Measurements from ENCODE around the gene DPP6.

DNA sequence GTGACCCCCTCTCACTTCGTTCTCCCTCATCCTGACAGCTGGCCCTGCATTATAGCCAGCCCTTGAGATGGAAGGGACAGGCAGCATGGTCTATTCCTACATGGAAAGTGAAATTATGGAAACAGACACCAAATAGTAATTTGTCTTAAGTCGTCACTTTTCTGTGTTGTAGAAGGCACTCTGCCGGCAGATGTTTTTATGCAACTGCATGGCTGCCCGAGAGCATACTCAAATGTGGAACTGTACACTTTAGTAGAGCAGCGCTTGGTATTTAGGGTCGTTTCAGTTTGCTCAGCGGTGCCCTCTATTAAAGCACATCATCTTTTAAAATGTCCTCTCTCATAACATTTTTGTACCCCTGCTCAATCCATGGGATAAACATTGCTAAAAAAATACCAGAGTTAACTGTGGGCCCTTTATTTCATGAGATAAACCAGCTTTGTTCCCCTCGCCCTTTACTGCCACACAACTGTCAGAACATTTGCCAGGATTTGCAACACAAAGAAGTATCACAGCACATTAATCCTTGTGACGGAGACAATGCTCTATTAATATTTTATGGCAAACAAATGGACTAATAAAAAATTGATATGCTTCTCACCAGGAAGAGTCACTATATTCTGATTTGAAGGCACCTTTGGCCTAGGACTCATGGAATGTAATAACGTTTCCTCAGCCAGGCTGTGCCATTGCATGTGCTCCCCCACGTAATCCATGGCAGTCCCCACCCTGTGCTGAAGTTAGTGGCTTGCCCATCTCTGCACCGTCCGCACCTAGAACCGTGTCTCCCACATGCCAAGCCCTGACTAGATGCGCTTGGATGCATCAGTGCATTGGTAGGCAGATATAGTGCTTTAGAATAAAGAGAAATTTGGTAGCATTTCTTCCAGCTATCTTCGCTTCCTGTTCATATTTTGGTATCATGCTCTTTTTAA is 729.4 kb downstream of the DPP6 start:
- TF ChIP-seq, protein P1, sequence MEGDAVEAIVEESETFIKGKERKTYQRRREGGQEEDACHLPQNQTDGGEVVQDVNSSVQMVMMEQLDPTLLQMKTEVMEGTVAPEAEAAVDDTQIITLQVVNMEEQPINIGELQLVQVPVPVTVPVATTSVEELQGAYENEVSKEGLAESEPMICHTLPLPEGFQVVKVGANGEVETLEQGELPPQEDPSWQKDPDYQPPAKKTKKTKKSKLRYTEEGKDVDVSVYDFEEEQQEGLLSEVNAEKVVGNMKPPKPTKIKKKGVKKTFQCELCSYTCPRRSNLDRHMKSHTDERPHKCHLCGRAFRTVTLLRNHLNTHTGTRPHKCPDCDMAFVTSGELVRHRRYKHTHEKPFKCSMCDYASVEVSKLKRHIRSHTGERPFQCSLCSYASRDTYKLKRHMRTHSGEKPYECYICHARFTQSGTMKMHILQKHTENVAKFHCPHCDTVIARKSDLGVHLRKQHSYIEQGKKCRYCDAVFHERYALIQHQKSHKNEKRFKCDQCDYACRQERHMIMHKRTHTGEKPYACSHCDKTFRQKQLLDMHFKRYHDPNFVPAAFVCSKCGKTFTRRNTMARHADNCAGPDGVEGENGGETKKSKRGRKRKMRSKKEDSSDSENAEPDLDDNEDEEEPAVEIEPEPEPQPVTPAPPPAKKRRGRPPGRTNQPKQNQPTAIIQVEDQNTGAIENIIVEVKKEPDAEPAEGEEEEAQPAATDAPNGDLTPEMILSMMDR (conservative IDR thresholded peaks at IDR 0.05; ENCODE audit: low read length) = no peak
- TF ChIP-seq EZH2phosphoT487 (IDR thresholded peaks at IDR 0.05; ENCODE audit: borderline replicate concordance, low read depth, low read length) = no peak
